CD4-positive, alpha-beta T cell (primary cell): ENCODE measurements around the gene LPAR1. TPM values are rescaled to one million over a fixed set of nuclear protein-coding genes. Genes with fewer than 3 reads are reported as not detected.

Experiments
- ATAC-seq: fragments of 200-7000 bp; cut with Tn5 transposase; one replicate; pipeline ENCODE4 v1.10.0; 2022; ENCODE audit warnings: mild to moderate bottlenecking; ENCODE audit not compliant: poor library complexity
- CTCF ChIA-PET: fragments of 350-600 bp; sonication (Branson Sonifier 250); formaldehyde crosslinking; loops from one replicate; lab custom pipeline; 2021; ENCODE audit warnings: antibody characterized with exemption, inconsistent platforms; lab: Charles Lee
- POLR2A ChIA-PET: fragments of 350-600 bp; sonication (Branson Sonifier 250); formaldehyde crosslinking; loops from one replicate; lab custom pipeline; 2021; ENCODE audit warnings: antibody characterized with exemption, inconsistent platforms; lab: Charles Lee
- DNase-seq, 14 experiments: peaks; one replicate each; pipeline ENCODE4 v3.0.0-alpha.2; 2013 to 2020; ENCODE audit warnings: mixed read lengths in 2 of 14
- H3K27ac ChIP-seq, 2 donors: one replicate each; pipeline versions ENCODE4 v1.5.1 to v1.7.0; 2013; ENCODE audit warnings: low read length in 2 of 2, low read depth in 1 of 2, mild to moderate bottlenecking in 1 of 2
- H3K27me3 ChIP-seq, 2 experiments: 1 replicate in 1 of 2; 2 replicates in 1 of 2; pipeline versions ENCODE4 v1.6.1 to v1.7.0; 2013; ENCODE audit warnings: low read length in 2 of 2, control low read depth in 1 of 2, mild to moderate bottlenecking in 1 of 2, moderate library complexity in 1 of 2; ENCODE audit not compliant: insufficient read depth in 2 of 2, control insufficient read depth in 1 of 2
- H3K36me3 ChIP-seq: one replicate; pipeline ENCODE4 v1.6.1; 2013; ENCODE audit warnings: low read length, control low read depth; ENCODE audit not compliant: insufficient read depth
- H3K4me1 ChIP-seq: one replicate; pipeline ENCODE4 v1.6.1; 2013; ENCODE audit warnings: low read length, control low read depth; ENCODE audit not compliant: insufficient read depth
- H3K4me3 ChIP-seq: one replicate; pipeline ENCODE4 v1.5.1; 2013; ENCODE audit warnings: mild to moderate bottlenecking, low read length, moderate library complexity
- H3K9me3 ChIP-seq, 2 experiments: 1 replicate in 1 of 2; 2 replicates in 1 of 2; pipeline versions ENCODE4 v1.6.1 to v1.7.0; 2013; ENCODE audit warnings: low read length in 2 of 2, mild to moderate bottlenecking in 2 of 2, control low read depth in 1 of 2, moderate library complexity in 1 of 2; ENCODE audit not compliant: control insufficient read depth in 1 of 2, insufficient read depth in 1 of 2
- H3K27ac Mint-ChIP-seq: one replicate; pipeline ENCODE4 v1.8.0; 2020; ENCODE audit warnings: mixed read lengths
- H3K27me3 Mint-ChIP-seq: one replicate; pipeline ENCODE4 v1.8.0; 2021; ENCODE audit warnings: mixed read lengths
- H3K36me3 Mint-ChIP-seq: one replicate; pipeline ENCODE4 v1.8.0; 2021; ENCODE audit warnings: low read depth, mixed read lengths
- H3K4me1 Mint-ChIP-seq: one replicate; pipeline ENCODE4 v1.8.0; 2021; ENCODE audit warnings: low read depth, mixed read lengths
- H3K4me3 Mint-ChIP-seq: one replicate; pipeline ENCODE4 v1.8.0; 2020; ENCODE audit warnings: mild to moderate bottlenecking, mixed read lengths
- H3K9me3 Mint-ChIP-seq: one replicate; pipeline ENCODE4 v1.8.0; 2020; ENCODE audit warnings: mixed read lengths
- intact Hi-C, 2 experiments: fragments of 100-400 bp; cut with DNase I in 1 of 2; cut with micrococcal nuclease in 1 of 2; formaldehyde crosslinking; loops; one replicate each; pipeline versions ENCODE4 v1.15.1 to v1.9.0; 2023 to 2025; cut with DNase I, micrococcal nuclease
- total RNA-seq, 174 experiments: library from RNA in 2 of 174; stranded (reverse) in 2 of 174; gene quantifications; one replicate each; pipeline ENCODE4 v1.2.3 and lab custom pipeline; 2021 to 2026
- TF ChIP-seq, protein P1 (sequence below): fragments of 200-600 bp; IDR thresholded peaks from one replicate; pipeline ENCODE4 v1.8.0; 2022; ENCODE audit warnings: antibody characterized with exemption, mild to moderate bottlenecking

Gene LPAR1
- total RNA-seq, 2 experiments from 2014 or later, result not detected

DNA sequence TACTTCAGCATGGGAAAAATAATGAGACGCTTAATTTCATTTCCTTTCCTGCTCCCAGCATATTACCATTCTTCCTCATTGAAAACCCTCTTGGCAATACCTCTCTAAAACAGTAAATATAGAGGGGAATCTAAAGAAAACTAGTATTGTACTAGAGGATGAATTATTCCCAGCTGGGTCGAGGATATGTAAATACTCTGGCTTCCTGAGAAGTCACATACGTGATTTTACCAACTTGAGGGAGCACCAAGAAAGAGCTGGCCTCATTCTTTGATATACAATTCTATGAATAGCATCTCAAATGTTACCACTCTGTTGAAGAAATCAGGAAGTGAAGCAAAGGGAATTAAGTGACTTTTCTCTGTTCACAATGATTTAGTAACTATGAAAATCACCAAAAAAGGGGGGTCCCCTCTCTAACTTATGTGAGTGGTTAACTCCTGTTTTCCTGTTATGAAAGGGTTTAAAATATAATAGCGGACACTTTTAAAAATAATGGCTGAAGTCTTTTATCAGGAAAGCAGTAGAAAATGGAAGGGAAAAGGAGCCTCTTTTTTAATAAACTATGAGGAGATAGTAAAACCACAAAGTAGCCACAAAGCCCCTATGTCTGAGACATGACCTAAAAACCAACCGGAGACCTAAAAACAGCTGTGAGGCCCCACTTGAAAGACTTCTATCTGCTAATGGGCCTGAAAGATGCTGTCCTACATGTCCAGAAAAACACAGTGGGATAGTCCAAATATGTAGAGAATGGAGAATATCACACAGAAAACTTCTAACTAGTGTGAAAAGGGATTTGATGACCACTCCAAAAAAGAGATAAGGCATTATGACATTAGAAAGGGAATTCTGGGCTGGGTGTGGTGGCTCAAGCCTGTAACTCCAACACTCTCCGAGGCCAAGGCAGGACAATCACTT is 42.6 kb downstream of the LPAR1 start:
- intact Hi-C loops, result no loop called here
- DNase-seq, result no peak

DNA sequence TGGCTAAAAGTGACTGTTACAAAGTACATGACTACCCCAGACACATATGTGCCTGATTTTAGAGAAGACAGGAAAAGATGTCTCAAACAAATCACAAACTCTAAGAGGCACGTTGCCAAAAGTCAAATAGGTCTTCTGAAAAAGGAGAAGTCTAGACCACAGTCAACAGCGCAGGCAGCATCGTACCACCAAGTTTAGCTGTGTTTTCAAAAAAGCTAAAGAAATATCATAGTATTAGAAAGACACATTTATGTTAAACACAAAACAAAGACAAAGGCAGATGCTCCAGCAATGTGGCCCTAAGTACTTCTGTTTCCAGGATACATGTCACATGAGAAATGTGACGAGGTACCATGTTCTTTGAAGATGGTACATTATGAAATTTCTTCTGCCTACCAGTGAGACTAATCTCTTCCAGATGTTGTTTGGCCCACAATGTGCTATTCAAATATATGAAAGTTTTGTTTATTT is 43.5 kb downstream of the LPAR1 start:
- CTCF ChIA-PET, result no interaction called here

More for the DNA sequence above, 42.6 kb downstream of the LPAR1 start:
- Histone ChIP-seq H3K4me1 (no peaks in the 10 kb centered on the region), H3K27ac (no peak overlapping the region), H3K9me3 (no peaks in the 10 kb centered on the region), H3K4me3 (no peak overlapping the region), H3K27me3 (no peaks in the 10 kb centered on the region), H3K36me3 (no peaks in the 10 kb centered on the region)
- ChIA-PET CTCF (no interaction called here), POLR2A (no interaction called here)
- TF ChIP-seq, protein P1, sequence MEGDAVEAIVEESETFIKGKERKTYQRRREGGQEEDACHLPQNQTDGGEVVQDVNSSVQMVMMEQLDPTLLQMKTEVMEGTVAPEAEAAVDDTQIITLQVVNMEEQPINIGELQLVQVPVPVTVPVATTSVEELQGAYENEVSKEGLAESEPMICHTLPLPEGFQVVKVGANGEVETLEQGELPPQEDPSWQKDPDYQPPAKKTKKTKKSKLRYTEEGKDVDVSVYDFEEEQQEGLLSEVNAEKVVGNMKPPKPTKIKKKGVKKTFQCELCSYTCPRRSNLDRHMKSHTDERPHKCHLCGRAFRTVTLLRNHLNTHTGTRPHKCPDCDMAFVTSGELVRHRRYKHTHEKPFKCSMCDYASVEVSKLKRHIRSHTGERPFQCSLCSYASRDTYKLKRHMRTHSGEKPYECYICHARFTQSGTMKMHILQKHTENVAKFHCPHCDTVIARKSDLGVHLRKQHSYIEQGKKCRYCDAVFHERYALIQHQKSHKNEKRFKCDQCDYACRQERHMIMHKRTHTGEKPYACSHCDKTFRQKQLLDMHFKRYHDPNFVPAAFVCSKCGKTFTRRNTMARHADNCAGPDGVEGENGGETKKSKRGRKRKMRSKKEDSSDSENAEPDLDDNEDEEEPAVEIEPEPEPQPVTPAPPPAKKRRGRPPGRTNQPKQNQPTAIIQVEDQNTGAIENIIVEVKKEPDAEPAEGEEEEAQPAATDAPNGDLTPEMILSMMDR, result no peak
- Mint-ChIP-seq H3K4me3 (no peak overlapping the region), H3K36me3 (no peaks in the 10 kb centered on the region), H3K27me3 (no peaks in the 10 kb centered on the region), H3K4me1 (no peaks in the 10 kb centered on the region), H3K9me3 (peaks cover 3% of the 10 kb centered on the region), H3K27ac (no peak overlapping the region)
- ATAC-seq, result no peak

DNA sequence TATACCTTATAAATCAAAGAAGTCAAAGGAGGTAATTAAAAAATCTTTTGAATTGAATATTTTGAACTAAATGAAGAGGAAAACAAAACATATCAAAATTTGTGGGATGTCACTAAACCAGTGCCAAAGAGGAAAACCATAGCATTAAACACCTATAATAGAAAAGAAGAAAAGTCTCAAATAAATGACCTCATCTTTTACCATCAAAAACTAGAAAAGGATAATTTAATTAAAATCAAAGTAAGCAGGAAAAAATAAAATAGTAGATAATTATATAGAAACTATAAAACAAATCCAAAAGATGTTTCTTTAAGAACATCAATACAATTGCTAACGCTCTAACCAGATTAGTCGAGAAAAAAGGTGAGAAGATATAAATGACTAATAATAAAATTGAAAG is 47.8 kb downstream of the LPAR1 start:
- TF ChIP-seq, protein P1, result no peak
- H3K4me1 Mint-ChIP-seq, result no peaks in the 10 kb centered on the region
- Histone ChIP-seq H3K27ac (no peak overlapping the region), H3K27me3 (no peaks in the 10 kb centered on the region), H3K4me3 (no peak overlapping the region), H3K4me1 (no peaks in the 10 kb centered on the region), H3K9me3 (no peaks in the 10 kb centered on the region), H3K36me3 (no peaks in the 10 kb centered on the region)
- ChIA-PET CTCF (no interaction called here), POLR2A (no interaction called here)
- H3K4me3 Mint-ChIP-seq, result no peak overlapping the region
- H3K27me3 Mint-ChIP-seq, result no peaks in the 10 kb centered on the region
- no peak overlapping the region for H3K27ac Mint-ChIP-seq
- no peak for ATAC-seq
- peaks cover 3% of the 10 kb centered on the region for H3K9me3 Mint-ChIP-seq
- DNase-seq, result no peak
- H3K36me3 Mint-ChIP-seq, result no peaks in the 10 kb centered on the region
- intact Hi-C loops, result no loop called here

More for the DNA sequence above, 43.5 kb downstream of the LPAR1 start:
- H3K27me3 Mint-ChIP-seq, result no peaks in the 10 kb centered on the region
- H3K27me3 ChIP-seq, result no peaks in the 10 kb centered on the region
- ATAC-seq (no peak), DNase-seq (peak in 1 of 14 experiments; percentile 3)
- H3K9me3 ChIP-seq, result no peaks in the 10 kb centered on the region
- no peak overlapping the region for H3K27ac Mint-ChIP-seq
- H3K9me3 Mint-ChIP-seq, result peaks cover 3% of the 10 kb centered on the region
- H3K4me3 Mint-ChIP-seq, result no peak overlapping the region
- H3K4me1 Mint-ChIP-seq, result no peaks in the 10 kb centered on the region
- no peaks in the 10 kb centered on the region for H3K36me3 ChIP-seq
- POLR2A ChIA-PET, result no interaction called here
- no peak overlapping the region for H3K27ac ChIP-seq
- H3K4me3 ChIP-seq, result no peak overlapping the region
- intact Hi-C loops, result no loop called here
- H3K4me1 ChIP-seq, result no peaks in the 10 kb centered on the region
- TF ChIP-seq, protein P1, result no peak
- H3K36me3 Mint-ChIP-seq, result no peaks in the 10 kb centered on the region
